SH-SY5Y (cell line): ENCODE results near the gene ZNF451.

Source experiments
- GATA2 ChIP-seq: IDR thresholded peaks from 2 replicates; pipeline ENCODE4 v1.6.1; 2011; ENCODE audit warnings: mild to moderate bottlenecking, low read depth, low read length
- GATA3 ChIP-seq: IDR thresholded peaks from 2 replicates; pipeline ENCODE4 v1.6.1; 2011; ENCODE audit warnings: low read depth, mild to moderate bottlenecking, low read length, moderate library complexity

The ZNF451 gene

DNA sequence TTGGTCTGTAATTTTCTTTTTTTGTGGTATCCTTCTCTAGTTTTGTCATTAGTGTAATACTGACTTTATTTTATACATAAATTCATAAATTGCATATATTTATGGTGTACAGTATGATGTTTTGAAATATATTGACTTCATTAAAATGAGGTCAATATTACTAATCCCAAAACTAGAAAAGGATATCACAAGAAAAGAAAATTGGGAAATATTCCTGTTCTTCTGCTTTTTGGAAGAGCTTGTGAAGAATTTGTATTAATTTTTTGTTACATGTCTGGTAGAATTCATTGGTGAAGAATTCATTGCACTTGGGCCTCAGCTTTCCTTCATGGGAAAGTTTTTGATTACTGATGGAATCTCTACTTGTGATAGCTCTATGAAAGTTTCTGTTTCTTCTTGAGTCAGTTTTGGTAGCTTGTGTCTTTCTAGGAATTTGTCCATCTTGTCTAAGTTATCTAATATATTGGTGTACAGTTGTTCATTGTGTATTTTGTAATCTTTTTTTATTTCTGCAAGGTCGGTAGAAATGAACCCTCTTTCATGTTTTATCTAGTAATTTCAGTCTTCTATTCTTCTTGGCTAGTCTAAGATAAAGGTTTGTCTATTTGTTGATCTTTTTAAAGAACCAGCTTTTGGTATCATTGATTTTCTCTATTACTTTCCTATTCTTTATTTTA, 11.3 kb upstream of the ZNF451 start:
- TF ChIP-seq GATA3 (no peak), GATA2 (no peak)

DNA sequence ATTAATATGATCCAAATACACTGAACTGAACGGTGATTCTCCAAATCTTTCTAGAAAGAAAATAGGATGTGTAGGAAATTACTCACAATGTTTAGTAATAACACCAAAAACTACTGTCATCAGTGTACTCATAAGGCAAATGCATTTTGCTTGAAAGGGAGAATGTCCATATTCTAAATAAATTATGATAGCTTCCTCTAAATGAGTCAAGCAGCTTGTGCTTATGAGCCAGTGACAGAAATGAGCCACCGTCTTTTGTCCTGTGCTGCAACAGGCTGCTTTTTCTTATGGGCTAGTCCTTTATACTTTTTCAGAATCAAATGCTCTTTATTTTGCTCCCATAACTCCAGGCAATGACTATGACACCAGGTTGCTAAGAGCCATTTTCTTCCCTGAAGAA, 4.5 kb upstream of the ZNF451 start:
- TF ChIP-seq GATA2, result no peak
- TF ChIP-seq GATA3, result no peak

DNA sequence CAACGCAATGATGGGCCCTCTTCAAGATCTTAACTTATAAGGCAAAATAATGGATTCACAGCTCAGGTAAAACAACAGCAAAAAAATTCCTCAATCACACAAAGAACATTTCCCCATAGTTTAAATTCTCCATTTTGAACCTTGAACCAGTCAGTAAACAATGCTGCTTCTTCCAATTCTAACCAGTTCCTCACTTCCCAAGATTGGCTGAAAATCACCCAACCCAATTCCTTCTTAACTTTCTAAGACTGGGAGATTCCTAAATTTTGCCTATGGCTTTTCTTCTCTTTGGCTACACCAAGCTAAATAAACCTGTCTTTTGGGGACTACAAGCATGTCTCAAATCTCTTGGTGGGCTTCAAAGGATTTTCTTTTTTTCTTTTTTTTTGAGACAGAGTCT, 3.1 kb upstream of the ZNF451 start:
- TF ChIP-seq GATA3 (no peak), GATA2 (no peak)

DNA sequence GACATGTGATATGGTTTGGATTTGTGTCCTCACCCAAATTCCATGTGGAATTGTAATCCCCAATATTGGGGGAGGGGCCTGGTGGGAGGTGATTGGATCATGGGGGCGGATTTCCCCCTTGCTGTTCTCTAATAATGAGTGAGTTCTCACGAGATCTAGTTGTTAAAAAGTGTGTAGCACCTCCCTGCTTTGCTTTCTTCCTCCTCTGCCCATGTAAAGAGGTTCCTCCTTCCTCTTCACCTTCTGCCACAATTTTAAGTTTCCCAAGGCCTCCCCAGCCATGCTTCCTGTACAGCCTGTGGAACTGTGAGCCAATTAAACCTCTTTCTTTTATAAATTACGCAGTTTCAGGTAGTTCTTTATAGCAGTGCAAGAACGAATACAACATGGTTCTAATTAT, 2.1 kb upstream of the ZNF451 start:
- TF ChIP-seq GATA3, result no peak
- no peak for TF ChIP-seq GATA2

DNA sequence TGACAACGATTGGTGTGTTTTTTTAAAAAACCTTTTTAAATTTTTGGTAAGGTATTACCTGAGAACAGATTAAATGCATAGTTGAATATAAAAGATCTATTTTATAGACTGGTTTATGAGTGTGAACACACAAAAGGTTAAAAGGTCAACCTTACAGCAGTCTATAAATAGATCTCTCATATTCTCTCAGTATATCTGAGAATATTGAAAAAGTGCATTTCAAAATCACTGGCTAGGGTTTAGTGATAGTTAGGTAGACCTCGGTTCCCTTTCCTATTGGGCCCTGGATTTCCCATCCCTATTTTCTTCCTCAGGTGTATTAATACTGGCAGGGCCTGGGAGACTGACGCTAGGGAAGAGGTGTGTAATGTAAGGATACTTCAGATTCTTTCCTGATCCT, 723 bp upstream of the ZNF451 start:
- TF ChIP-seq GATA2 (no peak), GATA3 (no peak)

DNA sequence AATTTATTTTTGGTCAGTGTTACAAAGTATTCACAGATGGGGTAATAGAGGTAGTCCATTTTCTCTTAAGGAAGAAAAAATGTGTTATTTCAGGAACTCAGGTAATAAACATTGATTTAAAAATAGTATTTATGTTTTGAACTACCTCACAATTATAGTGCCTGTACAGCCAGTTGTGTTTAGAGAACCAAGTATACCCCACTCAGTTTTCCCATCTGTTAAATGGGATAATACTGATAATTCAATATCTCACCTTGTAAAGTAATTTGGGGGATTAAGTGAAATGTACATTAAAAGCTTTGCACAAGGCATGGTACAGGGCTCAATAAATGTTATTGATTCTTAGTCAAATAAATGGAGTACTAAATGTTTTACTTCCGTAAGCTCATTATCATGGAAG, 4.7 kb downstream of the ZNF451 start:
- no peak for TF ChIP-seq GATA3
- no peak for TF ChIP-seq GATA2

DNA sequence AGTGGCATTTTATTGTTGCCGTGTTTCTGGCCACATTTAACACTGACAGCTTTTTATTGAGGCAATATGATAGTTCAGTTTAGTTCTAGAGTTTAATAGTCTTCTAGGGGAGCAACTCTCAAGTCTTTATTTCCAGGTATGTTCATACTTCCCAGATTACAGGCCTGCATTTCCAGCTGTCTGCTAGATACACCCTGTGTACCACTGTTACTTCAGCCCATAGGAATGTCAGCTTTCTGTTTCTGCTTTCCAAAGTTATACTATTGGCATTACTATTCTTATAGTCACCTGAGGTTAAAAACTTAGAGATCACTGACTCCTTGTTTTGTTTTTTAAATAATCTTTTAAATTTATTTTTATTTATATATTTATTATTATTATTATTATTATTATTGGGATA, 7.6 kb downstream of the ZNF451 start:
- TF ChIP-seq GATA2 (no peak), GATA3 (no peak)

DNA sequence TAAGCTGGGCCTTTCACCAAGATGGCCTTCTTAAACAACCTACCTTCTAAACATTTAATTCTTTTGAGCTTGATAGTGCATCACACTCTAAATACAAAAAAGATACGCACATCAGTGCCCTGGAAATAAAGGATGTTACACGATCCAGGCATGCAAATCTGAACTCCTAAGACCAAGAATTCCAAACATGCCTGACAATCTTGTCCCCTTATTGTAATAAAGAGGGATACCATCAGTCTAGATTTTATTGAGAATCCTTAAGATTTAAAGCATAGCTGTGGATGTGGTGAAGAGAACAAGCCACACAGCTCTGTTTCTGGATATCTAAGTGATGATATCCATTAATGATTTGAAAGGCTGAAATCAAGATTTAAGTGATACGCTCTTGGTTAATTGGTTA, 13.0 kb downstream of the ZNF451 start:
- no peak for TF ChIP-seq GATA2
- TF ChIP-seq GATA3, result no peak

DNA sequence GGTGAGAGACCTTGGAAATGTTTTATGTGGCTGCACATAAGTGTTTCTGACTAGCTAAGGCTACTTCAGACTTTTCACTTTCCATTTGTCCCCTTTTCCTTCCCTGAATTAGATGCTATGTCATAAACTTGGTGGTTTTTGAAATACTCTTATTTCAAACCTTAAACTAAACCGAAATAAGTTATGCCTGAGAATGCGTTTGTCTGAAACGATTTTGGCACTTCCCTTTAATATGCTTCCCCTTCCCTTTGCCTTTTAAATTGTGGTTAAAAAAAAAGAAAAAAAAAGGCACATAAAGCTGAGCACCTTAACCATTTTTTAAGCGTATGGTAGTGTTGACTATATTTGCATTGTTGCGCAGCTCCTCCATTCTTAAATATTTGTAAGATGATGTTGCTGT, 14.3 kb downstream of the ZNF451 start:
- TF ChIP-seq GATA3 (no peak), GATA2 (no peak)

DNA sequence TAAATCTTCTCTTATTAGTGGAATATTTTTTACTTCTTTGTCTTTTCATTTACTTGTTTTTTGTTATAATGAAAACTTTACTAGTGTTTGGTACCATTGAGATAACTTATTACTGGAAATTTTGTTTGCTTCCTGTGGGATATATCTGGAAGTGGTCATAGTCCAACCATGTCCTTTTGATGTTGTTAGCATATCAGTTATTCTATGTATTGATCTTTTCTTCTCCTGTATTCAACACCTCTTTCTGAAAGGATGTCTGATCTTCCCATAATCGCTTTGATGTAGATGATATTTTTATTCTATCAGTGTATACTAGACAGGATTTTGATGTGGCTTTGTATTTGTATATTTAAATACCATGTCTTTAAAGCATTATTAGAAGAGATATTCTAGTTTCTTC, 17.0 kb downstream of the ZNF451 start:
- TF ChIP-seq GATA2 (no peak), GATA3 (no peak)

DNA sequence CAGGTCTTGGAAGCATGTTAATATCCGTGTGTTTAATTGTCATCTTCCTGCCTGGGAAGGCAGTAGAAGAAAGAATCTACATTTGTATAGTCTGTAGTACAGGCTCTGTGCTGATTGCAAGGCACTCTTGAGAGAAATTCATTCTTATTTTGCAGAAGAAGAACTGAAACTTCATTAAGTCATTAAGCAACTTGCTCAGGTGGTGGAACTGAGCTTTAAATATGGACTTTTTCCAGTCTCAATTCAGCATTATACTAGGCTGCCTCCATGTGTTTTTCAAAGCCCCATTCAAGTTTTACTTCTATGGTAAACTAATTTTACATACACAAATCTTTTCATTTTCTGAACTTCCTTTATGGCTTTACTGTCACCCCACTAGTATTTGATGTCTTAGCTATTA, 18.7 kb downstream of the ZNF451 start:
- TF ChIP-seq GATA2 (no peak), GATA3 (no peak)

DNA sequence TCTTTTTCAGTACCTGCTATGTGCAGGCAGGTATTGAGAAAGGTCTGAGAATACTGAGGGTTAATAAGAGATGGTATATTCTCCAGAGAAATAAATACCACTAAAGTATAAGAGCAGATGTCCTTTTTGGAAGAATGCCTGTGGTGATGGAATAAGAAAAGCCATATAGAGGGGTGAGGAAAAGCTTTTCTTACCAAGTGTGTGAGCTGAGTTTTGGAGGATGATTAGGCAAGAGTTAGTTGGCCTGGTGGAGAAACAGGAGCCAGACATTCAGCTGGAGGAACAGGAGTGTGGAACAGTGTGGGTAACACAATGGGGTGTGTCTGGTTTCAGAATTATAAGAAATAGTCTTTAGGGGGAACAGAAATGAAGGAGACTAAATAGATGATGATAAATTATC, 19.9 kb downstream of the ZNF451 start:
- no peak for TF ChIP-seq GATA2
- no peak for TF ChIP-seq GATA3

DNA sequence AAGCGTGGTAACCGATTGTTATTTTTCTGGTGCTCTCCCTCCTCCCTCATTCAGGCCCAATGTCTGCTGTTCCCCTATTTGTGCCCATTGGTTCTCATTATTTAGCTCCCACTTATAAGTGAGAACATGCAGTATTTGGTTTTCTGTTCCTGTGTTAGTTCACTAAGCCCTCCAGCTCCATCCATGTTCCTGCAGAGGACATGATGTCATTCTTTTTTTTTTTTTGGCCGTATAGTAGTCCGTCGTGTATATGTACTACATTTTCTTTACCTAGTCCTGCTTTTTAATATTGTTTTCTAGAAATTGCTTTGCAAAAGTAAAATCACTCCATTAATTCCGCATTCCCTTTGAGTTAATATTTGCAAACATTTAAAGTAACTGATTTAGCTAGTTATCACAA, 23.1 kb downstream of the ZNF451 start:
- TF ChIP-seq GATA3, result no peak
- no peak for TF ChIP-seq GATA2

DNA sequence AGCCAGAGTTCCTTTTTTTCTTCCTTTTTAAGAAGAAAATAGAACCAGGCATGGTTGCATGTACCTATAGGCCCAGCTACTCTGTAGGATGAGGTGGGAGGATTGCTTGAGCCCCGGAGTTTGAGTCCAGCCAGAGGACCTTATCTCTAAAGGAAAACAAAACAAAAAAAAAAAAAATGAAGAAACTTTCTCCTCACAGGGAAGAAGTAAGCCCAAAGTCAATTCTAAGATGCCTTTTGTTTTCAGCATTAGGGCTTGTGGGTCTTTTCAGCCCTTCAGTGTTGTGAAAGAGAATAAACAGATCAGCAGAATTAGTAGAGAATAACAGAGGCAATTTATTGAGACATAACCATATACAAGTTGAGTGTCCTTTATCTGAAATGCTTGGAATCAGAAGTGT, 26.8 kb downstream of the ZNF451 start:
- TF ChIP-seq GATA2 (no peak), GATA3 (no peak)

DNA sequence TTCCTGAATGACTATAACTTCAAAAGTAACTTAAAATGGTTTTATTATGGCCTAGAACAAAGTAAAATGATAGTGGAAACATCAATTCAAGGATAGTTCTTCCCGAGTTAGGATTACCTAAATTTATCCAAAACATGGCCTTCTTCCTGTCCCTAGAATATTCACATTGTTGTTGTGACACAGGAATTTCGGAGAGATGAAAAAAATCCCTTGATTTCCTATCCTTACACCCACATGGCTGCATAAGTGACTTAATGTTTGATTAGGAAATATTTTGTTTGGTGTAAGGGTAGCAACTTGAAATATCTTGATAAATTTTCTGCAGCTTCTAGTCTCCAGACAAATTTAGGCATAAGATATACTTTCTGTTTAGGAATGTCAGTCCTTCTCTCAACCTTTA, 27.8 kb downstream of the ZNF451 start:
- TF ChIP-seq GATA3 (no peak), GATA2 (no peak)

DNA sequence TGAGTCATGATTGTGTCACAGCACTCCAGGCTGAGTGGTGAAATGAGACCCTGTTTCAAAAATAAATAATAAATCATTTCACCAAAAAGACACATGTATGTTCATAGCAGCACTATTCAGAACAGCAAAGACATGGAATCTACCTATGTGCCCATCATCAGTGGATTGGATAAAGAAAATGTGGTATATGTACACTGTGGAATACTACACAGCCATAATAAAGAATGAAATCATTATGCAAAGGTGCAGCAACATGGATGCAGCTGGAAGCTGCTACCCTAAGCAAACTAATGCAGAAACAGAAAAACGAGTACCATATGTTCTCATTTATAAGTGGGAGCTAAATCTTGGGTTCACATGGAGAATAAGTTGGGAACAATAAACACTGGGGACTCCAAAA, 33.1 kb downstream of the ZNF451 start:
- TF ChIP-seq GATA3, result no peak
- TF ChIP-seq GATA2, result no peak
